Psoas muscle (tissue), 8 donors: Measurements from ENCODE around the gene CTBP2. TPM values are rescaled to one million over a fixed set of nuclear protein-coding genes. Genes with fewer than 3 reads are reported as not detected.
A peak's percentile ranks its signal among the peaks of the same experiment; 100 is the strongest.

Source experiments
- ATAC-seq, 4 donors: fragments of 200-7000 bp; cut with Tn5 transposase; one replicate each; pipeline ENCODE4 v1.9.1; 2020; ENCODE audit warnings: moderate library complexity in 3 of 4, mild to moderate bottlenecking in 2 of 4
- DNase-seq, 2 donors: peaks; one replicate each; pipeline ENCODE4 v3.0.0-alpha.2; 2020
- H3K27ac ChIP-seq: fragments of 200-600 bp; one replicate; pipeline ENCODE4 v1.8.0; 2022
- H3K27me3 ChIP-seq, 3 donors: fragments of 200-600 bp in 1 of 3; one replicate each; pipeline versions ENCODE4 v1.6.1 to v1.8.0; 2013 to 2022; ENCODE audit warnings: low read length in 2 of 3, mild to moderate bottlenecking in 2 of 3, moderate library complexity in 1 of 3; ENCODE audit not compliant: insufficient read depth in 3 of 3
- H3K36me3 ChIP-seq, 2 donors: fragments of 200-600 bp in 1 of 2; one replicate each; pipeline versions ENCODE4 v1.6.1 to v1.8.0; 2013 to 2022; ENCODE audit warnings: low read depth in 1 of 2, mild to moderate bottlenecking in 1 of 2, moderate library complexity in 1 of 2; ENCODE audit not compliant: insufficient read depth in 1 of 2
- H3K4me1 ChIP-seq: fragments of 200-600 bp; one replicate; pipeline ENCODE4 v1.8.0; 2022
- H3K4me3 ChIP-seq: fragments of 200-600 bp; one replicate; pipeline ENCODE4 v1.8.0; 2022; ENCODE audit warnings: mild to moderate bottlenecking
- H3K9me3 ChIP-seq: fragments of 200-600 bp; one replicate; pipeline ENCODE4 v1.8.0; 2022
- CTCF ChIP-seq: fragments of 200-600 bp; IDR thresholded peaks from one replicate; pipeline ENCODE4 v1.8.0; 2022; ENCODE audit warnings: antibody characterized with exemption
- WGBS, 3 donors: extraction: QIAGEN DNeasy Blood & Tissue Kit; methylation state at CpG; one replicate each; pipeline versions ENCODE4 v1.1.6 to v1.1.7; 2013; 5-methylcytosine and 5-hydroxymethylcytosine counted together
- intact Hi-C, 2 donors: fragments of 100-400 bp; cut with DNase I; formaldehyde crosslinking; loops; one replicate each; pipeline versions ENCODE4 v1.11.0 to v1.14.2; 2022
- polyA plus RNA-seq, 3 donors: library from polyadenylated mRNA; stranded (reverse); fragments of 200-250 nt; gene quantifications; one replicate each; pipeline ENCODE4 v1.2.3, GENCODE V29; 2013
- total RNA-seq, 4 donors: library from RNA; stranded (reverse); fragmentation: NEBNext Ultra II Directional in 2 of 4; extraction: Animal tissue kit (Norgen Biotek cat#: 25700) in 2 of 4; gene quantifications; one replicate each; pipeline versions ENCODE4 v1.2.1 to v1.2.4, GENCODE V29; 2021 to 2023
- donor health status: healthy with polysubstance abuse.
- donor health status: DM: no; HTN: no; CAD: no; lungs with moderate emphysema.
- donor health status: Bipolar disorder and iron deficiency.
- donor health status: healthy.
- donor health status: DM: yes; HTN: yes; CAD: no.
- donor health status: DM: no; HTN: no; CAD: no.
- donor health status: DM: no; HTN: no; CAD: no.
- donor health status: DM: yes; HTN: yes; CAD: no.

CTBP2 gene
- total and polyA plus RNA-seq, 7 donors, result 14.7 to 49.8 (median 33.0) TPM

DNA sequence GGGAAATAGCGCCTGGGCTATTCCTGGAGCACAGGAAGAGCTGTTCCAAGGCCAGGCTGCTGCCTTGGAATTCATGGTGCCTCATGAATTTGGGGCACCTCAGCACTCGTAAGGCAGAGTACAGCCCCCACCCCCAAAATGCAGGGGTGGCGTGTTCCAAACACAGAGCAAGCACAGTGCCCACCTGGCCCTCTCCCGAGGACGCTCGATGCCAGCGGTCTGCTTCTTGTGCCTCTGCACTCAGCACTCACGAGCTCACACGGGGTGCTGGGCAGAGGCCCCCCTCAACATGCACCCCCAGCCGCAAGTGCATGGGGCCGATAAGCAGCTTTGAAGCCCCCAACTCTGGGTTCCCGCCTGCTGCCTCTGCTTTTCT lies 158.3 kb downstream of the CTBP2 start:
- Histone ChIP-seq H3K27ac (peak overlapping the region; percentile 68), H3K4me3 (no peak overlapping the region), H3K36me3 (peaks cover 0 to 38% of the 10 kb centered on the region in 2 donors), H3K27me3 (no peaks in the 10 kb centered on the region), H3K4me1 (peaks cover 50% of the 10 kb centered on the region), H3K9me3 (no peaks in the 10 kb centered on the region)
- intact Hi-C loops, result no loop called here
- DNase-seq (no peak), ATAC-seq (no peak)
- TF ChIP-seq CTCF, result no peak
- 72 to 86% (median 78%) methylated on average over 12 of the region's 12 CpGs for WGBS, 3 donors

DNA sequence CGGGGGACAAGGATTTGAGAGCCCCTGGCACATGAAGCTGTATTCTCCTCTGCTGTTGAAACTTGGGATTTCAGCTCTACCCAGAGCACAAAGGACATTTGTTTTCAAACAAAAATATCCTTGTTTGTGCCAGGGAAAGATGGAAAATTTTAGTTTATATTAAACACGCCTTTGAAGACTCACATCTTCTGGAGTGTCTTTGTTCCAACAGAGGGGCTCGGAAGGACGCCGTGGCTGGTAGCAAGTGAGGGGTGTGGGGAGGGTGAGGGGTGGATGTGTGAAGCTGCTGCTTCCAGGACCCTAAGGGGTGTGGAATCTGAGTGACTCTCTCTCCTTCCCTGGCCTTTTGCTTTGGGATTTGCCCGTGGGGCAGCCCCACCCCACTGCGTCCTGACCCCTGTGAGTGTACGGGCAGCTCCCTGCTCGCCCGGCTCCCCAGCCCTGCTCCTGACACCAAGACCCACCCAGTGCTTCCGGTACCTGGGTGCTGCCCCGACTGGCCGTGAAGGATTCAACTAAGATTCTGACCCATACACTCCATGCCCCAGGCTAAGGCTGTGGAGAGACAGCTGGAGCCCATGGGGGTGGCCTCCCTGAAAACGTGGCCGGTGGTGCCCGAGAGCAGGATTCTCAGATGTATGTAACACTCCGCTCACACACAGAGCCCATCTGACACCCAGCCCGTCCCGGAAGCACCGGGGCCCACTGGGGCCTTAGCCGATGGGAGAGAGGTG lies 158.9 kb downstream of the CTBP2 start:
- WGBS, 3 donors, result 60 to 74% (median 65%) methylated on average over 20 to 21 of the region's 21 CpGs
- H3K36me3 ChIP-seq, result peaks cover 0 to 43% of the 10 kb centered on the region in 2 donors
- no peak for TF ChIP-seq CTCF
- DNase-seq (peak in 1 of 2 donors; percentile 53), ATAC-seq (peak in 1 of 4 donors; percentile 19)
- no peaks in the 10 kb centered on the region for H3K9me3 ChIP-seq
- peaks cover 44% of the 10 kb centered on the region for H3K4me1 ChIP-seq
- H3K4me3 ChIP-seq, result no peak overlapping the region
- peak overlapping the region; percentile 68 for H3K27ac ChIP-seq
- intact Hi-C loops, result no loop called here
- H3K27me3 ChIP-seq, result no peaks in the 10 kb centered on the region

GRCh38 chr10:125000366-125001312 lies 159.7 kb downstream of the CTBP2 start:
- ATAC-seq (peak; percentile 28 to 59 (median 48)), DNase-seq (no peak)
- Histone ChIP-seq H3K9me3 (no peaks in the 10 kb centered on the region), H3K4me1 (peaks cover 41% of the 10 kb centered on the region), H3K27me3 (no peaks in the 10 kb centered on the region), H3K36me3 (peaks cover 0 to 49% of the 10 kb centered on the region in 2 donors), H3K27ac (peak overlapping the region; percentile 68), H3K4me3 (no peak overlapping the region)
- intact Hi-C loops, result no loop called here
- TF ChIP-seq CTCF, result no peak
- 65 to 75% (median 68%) methylated on average over 35 of the region's 35 CpGs for whole genome bisulfite sequencing, 3 donors

DNA sequence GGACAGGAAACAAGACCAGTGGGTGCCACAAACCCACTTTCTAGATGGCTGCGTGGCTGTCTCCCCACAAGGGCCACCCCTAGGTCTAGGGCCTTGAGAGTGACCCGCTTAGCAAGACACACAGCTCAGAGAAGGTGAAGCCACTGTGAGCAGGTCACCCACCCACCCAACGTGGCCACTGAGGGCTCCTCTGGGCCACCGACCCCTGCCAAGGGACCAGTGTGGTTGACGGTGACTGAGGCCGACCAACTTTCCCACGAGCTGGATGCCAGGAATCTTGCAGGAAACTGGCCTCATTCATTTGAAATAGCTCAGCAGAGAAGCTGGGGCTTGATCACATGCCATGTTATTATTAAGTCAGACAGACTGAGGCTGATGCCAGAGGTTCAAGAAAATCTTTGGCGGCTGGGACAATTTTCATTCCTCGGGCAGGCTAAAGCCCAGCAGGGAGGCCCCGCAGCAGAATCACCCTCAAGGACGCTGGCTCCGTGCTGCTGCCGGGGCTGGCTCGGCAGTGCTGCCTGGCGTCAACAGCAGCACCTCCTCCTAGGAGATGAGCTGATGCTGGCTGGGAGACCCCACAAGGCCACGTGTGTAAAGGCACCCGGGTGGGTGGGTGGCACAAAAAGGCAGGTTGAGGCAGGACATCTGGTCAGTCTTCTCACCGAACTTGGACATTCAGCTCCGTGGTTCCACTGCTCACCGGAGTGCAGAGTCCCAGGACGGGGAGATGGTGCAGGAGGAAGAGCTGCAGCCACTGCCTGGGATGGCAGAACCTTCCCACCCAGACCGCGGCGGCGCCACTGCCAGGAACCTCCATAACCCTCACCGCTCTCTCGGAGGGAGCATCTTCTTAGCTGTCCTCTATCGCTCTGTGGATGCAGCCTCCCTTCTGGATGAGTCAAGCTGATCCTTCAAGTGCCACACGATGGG lies 160.7 kb downstream of the CTBP2 start:
- no peak for TF ChIP-seq CTCF
- Histone ChIP-seq H3K4me1 (peaks cover 39% of the 10 kb centered on the region), H3K27me3 (no peaks in the 10 kb centered on the region), H3K36me3 (peaks cover 0 to 58% of the 10 kb centered on the region in 2 donors), H3K9me3 (no peaks in the 10 kb centered on the region), H3K4me3 (no peak overlapping the region), H3K27ac (peak overlapping the region; percentile 68)
- ATAC-seq (peak; percentile 36 to 65 (median 49)), DNase-seq (peak; percentile 64 to 77)
- WGBS, 3 donors, result 38 to 52% (median 39%) methylated on average over 29 of the region's 29 CpGs
- intact Hi-C loops, result no loop called here
